Measurements from ENCODE around the gene LRFN3.
"Not testable (repeated sequence)": the region's sequence is repeated elsewhere in the genome, so short reads cannot be mapped to it uniquely, and the experiment has no call there.

Gene LRFN3

DNA sequence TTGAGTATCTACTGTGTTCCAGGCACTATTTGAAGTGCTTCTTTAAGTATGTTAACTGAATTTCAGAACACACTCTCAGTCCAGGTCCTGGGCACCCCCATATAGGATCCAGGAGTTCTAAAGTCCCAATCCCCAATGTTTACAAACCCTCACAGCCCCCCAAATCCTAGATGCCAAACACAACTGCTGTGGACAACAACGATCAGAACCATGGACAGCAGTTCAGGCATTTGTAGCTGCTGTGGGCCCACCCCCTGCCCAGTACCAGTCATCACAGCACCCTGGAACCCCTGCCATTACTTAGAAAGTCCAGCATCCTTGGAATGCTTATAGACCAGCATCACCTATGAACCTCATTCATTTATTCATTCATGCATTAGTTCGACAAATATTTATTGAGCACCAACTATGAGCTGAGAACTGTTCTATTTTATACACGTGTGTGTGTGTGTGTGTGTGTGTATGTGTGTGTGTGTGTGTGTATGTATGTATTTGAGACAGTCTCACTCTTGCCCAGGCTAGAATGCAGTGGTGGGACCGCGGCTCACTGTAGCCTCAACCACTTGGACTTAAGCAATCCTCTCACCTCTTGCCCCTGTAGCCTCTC lies 39.5 kb downstream of the LRFN3 start:
- peak; percentile 35 for DNase-seq

DNA sequence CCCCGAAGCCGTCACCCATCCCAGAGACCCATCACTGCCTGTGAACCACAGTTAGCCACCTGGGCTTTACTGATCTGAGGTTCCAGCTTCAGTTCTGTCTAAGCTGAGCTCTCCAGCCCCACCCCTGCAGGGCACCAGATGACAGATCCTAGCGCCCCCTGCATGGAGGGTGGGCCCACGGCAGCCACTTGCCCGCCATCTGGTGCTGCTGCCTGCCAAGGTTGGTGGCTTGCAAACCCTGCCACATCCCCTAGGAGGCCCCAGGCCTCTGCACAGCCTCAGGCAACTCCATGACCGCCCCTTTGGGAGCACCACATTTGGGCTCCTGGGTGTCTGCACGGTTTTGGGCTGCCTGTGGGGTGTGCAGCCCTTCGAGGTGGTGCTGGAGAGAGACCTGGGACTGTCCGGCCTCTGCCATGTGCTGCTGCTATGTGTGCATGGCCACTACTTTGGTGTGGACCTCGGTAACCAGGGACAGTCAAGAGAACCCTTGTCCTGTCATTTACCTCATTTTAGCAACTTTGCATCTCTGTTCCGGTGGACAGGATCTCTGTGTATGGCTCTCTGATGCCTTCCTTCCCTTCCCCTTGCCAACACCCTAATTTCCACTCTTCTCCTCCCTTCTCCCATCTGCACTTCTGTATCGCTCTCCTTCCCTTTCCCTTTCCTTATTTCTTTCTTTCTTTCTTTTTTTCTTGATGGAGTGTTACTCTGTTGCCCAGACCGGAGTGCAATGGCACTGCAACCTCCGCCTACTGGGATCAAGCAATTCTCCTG lies 41.5 kb downstream of the LRFN3 start:
- no peak for DNase-seq

DNA sequence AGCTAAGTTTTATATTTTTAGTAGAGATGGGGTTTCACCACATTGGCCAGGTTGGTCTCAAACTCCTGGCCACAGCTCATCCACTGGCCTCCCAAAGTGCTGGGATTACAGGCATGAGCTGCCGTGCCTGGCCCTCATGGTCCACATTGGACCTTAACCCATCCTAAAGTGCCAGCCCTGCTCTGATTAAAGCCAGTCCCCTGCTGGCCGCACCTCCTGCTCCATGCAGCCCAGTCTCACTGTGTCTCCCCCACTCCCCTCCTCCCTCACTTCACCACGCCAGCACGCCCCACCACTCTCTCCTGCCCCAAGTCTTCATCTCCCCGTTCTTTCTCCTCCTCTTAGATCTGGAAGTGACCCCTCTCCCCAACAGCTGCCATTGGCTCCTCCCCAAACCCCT lies 42.1 kb downstream of the LRFN3 start:
- DNase-seq, result no peak

DNA sequence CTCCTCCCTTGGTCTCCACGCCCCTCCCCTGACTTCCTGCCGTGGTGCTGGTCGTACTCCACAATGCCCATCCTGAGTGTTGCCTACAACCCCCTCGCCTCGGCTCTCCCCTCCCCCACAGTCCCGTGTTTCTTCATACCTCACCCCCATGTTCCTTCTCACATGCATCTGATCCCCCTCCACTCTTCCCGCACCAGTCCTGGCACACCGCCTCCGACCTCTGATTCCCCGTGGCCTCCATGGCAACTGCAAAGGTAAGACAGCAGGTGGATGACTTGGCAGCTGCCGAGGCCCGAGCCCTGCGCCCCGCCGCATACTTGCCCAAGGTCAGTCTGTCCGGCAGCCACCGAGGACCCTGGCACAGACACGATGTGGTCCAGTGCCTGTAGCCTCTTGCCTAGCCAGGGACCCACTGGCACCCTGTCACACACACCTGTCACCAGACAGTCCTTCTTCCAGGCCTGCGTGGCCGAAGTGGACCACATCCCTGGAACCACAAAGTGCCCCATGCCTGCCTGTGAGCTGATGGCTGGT lies 42.7 kb downstream of the LRFN3 start:
- no peak for DNase-seq

DNA sequence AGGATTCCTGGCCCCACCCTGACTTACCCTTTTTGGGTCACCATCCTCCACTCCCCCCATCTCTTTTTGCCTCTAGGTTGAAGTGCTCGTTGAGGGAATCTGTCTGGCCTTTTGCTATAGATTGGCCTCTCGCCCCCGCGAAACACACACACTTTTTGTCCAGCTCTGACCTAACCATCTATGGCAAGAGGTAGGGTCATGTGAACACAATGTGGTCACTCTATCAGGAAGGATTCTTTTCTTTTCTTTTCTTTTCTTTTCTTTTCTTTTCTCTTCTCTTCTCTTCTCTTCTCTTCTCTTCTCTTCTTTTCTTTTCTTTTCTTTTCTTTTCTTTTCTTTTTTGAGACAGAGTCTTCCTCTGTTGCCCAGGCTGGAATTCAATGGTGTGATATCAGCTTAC lies 44.8 kb downstream of the LRFN3 start:
- DNase-seq, result not testable (repeated sequence)

DNA sequence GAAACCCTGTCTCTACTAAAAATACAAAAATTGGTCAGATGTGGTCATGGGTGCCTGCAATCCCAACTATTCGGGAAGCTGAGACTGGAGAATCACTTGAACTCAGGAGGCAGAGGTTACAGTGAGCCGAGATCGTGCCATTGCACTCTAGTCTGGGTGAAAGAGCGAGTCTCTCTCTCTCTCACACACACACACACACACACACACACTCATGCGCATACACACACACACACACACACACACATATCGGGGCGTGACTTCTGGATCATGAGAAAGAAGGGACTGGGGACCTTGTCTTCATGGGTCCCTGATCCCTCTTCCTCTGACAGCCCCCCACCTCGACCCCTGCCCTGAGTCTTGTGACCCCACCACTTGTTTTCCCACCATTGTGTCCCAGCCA lies 47.0 kb downstream of the LRFN3 start:
- no peak for DNase-seq

DNA sequence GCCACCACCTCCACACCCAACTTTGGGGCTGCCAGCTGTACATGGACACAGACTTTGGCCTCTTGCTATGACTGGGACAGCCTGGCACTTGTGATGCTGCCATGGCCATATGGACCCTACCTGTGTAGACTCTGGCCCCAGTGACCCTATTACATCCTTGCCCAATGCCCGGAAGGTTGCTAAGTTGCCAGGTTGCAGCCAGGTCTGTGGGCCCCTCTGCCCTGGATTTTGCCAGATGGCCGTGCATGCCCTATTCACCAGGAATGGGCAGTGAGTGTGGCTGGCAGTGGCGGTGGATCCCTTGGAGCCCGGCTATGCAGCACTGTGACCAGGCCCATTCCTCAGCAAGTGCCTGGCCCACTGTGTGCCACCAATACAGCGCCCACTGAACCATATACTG lies 49.9 kb downstream of the LRFN3 start:
- no peak for DNase-seq

DNA sequence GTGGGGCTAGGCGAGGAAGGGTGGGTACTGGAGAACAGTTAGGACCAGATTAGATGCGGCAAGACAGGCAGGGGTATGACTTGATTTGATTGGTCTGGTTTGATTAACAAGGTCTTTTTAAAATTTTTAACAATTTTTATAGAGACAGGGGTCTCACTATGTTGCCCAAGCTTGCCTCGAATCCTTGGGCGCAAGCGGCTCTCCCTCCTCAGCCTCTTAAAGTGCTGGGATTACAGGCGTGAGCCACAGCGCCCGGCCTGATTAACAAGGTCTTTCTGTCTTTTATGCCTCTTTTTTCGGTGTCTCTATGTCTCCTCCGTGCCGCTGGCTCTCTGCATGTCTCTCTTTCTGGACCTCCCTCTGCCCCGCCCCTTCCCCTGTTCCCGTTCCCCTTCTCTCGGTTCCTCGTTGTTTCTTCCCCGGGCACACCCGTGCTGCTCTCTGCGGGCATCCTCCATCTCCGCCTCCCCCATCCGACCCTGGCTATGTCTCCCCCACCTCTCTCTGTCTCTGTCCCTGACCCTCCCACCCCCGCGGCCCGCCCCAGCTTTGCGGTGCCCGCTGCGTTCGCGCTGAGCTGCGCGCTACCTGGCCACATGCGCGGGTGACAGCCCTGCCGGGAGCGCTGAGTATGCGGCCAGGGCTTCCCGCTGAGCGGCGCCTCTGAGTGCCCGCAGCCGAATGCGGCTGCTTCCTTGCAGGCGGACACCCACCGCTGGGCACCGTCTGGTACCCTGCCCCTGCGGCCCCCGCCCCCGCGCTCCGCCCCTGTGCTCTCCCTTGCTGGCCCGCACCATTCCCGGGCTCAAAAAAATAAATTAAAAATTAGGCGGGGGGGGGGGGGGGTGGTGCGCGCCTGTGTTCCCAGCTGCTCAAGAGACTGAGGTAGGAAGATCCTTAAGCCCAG lies 50.7 kb downstream of the LRFN3 start:
- DNase-seq, result peak; percentile 9

DNA sequence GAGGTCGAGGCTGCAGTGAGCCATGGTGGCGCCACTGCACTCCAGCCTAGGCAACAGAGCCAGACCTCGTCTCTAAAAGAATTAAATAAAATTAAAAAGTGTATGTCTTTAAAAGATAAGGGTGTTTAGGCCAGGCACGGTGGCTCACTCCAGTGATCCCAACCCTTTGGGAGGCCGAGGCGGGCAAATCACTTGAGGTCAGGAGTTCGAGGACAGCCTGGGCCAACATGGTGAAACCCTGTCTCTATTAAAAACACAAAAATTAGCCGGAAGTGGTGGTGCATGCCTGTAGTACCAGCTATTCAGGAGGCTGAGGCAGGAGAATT lies 51.4 kb downstream of the LRFN3 start:
- DNase-seq, result no peak

DNA sequence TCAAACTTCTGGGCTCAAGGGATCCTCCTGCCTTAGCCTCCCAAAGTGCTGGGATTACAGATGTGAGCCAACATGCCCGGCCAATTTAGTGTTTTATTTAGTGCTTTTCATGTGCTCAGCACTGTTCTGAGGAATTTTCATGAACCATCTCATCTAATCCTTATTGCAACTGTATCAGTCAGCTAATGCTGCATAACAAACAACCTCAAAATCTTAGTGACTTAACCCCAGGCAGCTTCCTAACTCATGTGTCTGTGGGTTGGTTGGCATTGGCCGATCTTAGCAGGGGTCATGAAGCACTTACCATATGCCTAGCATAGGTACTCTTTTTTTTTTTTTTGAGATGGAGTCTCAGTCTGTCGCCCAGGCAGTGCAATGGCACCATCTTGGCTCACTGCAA lies 52.6 kb downstream of the LRFN3 start:
- DNase-seq, result no peak

DNA sequence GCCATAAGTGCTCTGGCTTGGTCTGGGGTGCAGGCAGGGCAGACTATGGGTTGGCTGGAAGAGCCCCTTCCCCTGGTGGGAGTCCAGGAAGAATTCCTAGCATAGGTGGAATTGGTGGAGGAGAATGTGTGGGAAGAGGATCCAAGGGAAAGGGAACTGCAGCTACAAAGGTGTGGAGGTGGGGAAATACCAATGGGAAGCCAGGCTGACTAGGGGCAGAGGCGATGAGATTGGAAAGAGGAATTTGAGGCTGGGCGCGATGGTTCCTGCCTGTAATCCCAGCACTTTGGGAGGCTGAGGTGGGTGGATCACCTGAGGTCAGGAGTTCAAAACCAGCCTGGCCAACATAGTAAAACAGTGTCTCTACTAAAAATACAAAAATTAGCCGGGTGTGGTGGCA lies 54.0 kb downstream of the LRFN3 start:
- no peak for DNase-seq

DNA sequence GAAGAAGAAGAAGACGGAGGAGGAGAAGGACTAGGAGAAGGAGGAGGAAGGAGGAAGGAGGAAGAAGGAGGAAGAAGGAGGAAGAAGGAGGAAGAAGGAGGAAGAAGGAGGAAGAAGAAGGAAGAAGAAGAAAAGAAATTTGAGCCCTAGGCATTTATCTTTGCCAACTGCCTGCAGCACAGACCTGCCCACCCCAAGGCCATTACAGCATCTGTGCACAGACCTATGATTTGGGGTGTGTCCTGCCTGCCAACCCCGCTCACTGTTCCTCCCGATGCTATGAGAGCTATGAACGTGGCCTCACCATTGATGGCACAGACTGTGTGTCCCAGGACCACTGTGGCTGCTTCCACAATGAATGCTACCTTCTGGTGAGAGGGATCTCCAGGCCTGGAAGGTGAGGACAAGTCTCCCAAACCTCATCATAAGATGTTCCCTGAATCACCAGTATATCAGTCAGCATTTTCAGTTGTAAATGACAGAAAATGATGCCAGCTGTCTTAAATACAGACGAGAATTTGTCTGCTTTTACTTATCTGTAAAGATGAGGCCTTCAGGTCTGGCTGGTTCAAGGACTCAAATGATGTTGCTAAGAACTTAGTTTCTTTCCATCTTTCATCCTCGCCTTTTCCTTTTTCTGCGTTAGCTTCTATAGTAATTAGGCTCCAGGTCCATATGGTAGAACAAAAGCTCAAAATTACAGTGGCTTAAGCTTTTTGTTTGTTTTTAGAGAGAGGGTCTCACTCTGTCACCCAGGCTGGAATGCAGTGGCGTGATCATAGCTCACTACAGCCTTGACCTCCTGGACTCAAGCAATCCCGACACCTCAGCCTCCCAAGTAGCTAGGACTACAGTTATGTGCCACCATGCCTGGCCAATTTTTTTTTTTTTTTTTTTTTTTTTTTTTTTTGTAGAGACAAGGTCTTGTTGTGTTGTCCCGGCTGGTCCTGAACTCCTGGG lies 54.9 kb downstream of the LRFN3 start:
- DNase-seq, result no peak

DNA sequence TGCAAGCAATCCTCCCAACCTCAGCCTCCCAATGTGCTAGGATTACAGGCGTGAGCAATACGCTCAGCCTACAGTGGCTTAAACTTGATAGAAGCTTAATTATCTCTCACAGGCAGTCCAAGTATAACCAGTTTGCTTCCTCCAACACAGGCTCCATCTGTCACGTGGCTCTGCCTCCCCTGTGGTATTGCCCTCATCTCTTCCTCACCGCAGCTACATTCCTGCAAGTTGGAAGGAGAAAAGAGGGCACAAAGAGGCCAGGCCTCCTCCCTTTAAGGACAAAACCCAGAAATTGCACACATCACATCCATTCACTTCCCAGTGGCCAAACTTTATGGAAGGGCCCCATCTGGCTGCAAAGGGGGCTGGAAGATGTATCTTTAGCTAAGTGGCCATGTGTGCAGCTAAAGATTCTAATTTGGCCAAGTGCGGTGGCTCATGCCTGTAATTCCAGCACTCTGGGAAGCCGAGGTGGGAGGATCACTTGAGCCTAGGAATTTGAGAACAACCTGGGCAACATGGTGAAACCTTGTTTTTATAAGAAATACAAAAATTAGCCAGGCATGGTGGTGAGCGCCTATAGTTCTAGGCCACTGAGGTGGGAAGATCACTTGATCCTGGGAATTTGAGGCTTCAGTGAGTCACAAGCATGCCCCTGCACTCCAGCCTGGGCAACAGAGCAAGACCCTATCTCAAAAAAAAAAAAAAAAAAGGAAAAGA lies 55.7 kb downstream of the LRFN3 start:
- peak; percentile 16 for DNase-seq

DNA sequence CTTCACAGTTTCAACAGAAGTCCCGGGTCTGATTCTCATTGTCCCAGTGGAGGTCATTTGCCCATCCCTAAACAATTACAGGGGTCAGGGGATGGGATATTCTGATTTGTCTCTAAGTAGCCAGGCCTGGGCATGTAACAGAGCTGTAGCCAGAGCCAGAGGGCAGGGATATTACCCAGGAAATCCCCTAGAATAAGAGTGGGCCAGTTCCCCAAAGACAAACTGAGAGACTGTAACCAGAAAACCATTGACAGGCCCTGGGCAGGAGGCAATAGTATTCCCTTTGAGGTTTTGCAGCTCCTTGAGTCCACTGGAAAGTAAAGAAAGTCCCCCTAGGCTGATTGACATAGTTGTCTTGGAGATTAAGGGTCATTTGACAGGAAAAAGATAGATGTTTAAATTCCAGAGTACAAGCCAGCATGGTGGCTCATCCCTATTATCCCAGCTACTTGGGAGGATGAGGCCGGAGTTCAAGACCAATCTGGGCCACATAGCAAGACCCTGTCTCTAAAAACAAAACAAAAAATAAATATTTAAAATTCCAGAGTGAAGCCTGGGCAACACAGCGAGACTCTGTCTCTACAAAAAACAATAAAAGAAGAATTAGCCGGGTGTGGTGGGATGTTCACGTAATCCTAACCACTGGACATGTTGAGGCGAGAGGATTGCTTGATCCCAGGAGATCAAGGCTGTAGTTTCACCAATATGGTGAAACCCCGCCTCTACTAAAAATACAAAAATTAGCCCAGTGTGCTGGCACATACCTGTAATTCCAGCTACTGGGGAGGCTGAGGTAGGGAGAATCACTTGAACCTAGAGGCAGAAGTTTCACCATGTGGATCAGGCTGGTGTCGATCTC lies 57.0 kb downstream of the LRFN3 start:
- no peak for DNase-seq

DNA sequence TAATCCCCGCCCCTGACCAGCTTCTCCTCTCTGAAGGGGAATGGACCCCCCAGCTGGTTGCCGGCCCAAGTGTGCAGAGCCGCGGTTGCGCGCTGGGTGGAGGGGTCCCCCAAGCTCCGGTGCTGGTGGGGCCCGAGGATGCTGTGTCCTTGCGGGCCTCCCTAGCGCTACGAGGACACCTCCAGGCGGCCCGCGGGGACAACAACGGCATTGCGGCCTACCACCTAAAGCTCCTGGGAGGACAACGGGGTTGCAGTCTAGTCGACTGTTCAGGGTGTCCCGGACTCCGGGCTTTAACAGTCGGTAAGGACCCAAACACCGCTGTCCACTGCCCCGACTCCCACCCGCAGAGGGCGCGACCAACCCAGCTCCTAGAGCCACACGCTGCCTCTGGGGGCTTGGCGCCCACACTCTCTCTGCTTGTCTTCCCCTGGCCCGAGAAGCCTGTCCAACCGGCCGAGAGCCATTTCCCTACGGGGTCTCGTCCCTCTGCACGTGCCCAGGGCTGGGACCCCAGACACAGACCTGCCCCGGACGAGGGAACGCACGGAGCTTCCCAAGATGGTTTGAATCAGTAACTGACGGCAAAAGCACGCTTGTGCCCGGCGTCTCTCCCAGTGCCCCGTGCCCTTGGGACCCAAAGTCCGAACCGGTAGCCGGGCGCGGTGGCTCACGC lies 57.9 kb downstream of the LRFN3 start:
- DNase-seq, result peak; percentile 67

Data from right kidney (tissue), 1 donor.